ENCODE measurements around the gene MAN2B1. TPM values are rescaled to one million over a fixed set of nuclear protein-coding genes. Genes with fewer than 3 reads are reported as not detected.

Gene MAN2B1
- total RNA-seq, 2 donors from 2014 or later: 33.7 to 35.5 TPM

DNA sequence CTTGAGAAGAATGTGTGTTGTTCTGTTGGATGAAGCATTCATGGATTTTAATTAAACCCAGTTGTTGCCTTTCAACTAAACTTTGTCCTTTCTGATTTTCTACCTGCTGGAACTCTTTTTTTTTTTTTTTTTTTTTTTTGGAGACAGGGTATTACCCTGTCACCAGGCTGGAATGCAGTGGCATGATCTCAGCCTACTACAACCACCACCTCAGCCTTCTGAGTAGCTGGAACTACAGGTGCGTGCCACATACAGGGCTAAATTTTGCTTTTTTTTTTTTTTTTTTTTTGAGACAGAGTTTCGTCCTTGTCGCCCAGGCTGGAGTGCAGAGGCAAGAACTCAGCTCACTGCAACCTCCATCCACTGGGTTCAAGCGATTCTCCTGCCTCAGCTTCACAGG is 48.9 kb downstream of the MAN2B1 start:
- TF ChIP-seq, protein P1, sequence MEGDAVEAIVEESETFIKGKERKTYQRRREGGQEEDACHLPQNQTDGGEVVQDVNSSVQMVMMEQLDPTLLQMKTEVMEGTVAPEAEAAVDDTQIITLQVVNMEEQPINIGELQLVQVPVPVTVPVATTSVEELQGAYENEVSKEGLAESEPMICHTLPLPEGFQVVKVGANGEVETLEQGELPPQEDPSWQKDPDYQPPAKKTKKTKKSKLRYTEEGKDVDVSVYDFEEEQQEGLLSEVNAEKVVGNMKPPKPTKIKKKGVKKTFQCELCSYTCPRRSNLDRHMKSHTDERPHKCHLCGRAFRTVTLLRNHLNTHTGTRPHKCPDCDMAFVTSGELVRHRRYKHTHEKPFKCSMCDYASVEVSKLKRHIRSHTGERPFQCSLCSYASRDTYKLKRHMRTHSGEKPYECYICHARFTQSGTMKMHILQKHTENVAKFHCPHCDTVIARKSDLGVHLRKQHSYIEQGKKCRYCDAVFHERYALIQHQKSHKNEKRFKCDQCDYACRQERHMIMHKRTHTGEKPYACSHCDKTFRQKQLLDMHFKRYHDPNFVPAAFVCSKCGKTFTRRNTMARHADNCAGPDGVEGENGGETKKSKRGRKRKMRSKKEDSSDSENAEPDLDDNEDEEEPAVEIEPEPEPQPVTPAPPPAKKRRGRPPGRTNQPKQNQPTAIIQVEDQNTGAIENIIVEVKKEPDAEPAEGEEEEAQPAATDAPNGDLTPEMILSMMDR (IDR thresholded peaks at IDR 0.05): no peak
- Histone ChIP-seq H3K4me3 (no peak overlapping the region), H3K4me1 (peaks cover 0 to 19% of the 10 kb centered on the region in 2 donors), H3K27ac (no peak overlapping the region), H3K27me3 (no peaks in the 10 kb centered on the region), H3K36me3 (peaks cover 12% of the 10 kb centered on the region), H3K9me3 (no peaks in the 10 kb centered on the region)
- no peak for DNase-seq (ENCODE audit: low spot score)

DNA sequence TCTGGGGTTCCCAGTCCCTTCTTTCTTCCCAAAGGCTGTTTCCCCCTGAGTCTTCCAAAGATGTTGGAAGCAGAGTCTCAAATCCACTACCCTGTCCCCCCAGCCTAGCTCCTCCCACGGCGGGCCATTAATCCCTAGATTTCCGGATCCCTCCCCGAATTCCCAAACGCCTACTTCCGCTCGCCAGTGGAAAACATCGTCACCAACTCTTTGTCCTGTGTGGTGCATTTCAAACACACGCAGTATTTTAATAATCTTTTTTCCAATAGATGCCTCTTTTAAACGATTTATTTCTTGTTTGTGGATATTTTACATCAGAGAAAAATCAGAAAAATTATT is 55.2 kb downstream of the MAN2B1 start:
- Histone ChIP-seq H3K9me3 (no peaks in the 10 kb centered on the region), H3K27ac (peak overlapping the region; percentile 98 to 99), H3K36me3 (peaks cover 13% of the 10 kb centered on the region), H3K4me3 (peak overlapping the region; percentile 95 to 99), H3K27me3 (no peaks in the 10 kb centered on the region), H3K4me1 (peaks cover 0 to 34% of the 10 kb centered on the region in 2 donors)
- DNase-seq (ENCODE audit: low spot score): peak; percentile 86
- TF ChIP-seq, protein P1 (IDR thresholded peaks at IDR 0.05): no peak

DNA sequence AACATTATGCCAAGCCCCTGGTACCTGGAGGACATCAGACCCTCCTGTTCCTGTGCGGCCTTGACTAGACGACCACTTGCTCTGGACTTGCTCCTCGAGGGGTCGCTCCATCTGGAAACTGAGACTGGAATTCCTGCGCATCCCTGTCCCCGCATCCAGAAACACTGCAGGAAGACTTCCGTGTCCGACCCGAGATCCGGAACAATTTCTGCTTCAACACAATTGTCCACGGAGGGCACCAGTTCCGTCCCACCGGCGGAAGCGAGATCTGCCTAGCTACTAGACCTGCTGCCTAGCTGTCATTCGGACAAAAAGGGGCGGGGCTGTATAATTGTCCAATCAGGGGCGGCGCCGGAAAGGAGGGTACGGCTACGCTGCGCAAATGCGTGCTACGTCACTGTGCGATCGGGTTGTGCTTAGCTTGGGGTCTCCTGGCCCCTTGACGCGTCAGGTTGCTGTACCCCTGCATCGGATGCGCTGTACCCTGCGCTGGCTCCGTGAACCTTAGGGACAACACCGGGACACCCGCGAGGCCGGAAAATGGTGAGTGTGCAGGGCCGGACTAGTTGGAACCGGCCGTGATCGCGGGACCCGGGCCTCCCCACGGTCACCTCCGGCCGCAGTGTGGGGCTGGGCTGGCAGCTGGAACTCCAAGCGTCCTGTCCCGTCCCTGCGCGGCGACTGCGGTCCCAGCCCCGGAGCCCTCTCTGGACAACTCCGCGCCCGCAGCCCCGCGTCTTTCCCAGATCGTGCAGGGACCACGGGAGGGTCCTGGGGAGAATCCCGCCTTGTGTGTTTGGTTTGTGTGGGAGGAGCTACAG is 55.8 kb downstream of the MAN2B1 start, which contains the start of the genes ZNF490 and ZNF791:
Gene ZNF490 (minus strand): TSS at position 274 of the 821 bp plus-strand sequence. CDS start 133 bp downstream, at position 141.
Gene ZNF791 (plus strand): TSS at position 381 of the 821 bp plus-strand sequence. CDS start 160 bp downstream, at position 541.
- Histone ChIP-seq H3K4me1 (peaks cover 0 to 34% of the 10 kb centered on the region in 2 donors), H3K36me3 (peaks cover 15% of the 10 kb centered on the region), H3K9me3 (no peaks in the 10 kb centered on the region), H3K4me3 (peak within 1 kb of the TSS; percentile 95 to 99), H3K27ac (peak within 1 kb of the TSS; percentile 98 to 99), H3K27me3 (no peaks in the 10 kb centered on the region)
- TF ChIP-seq, protein P1 (IDR thresholded peaks at IDR 0.05): no peak
- DNase-seq (ENCODE audit: low spot score): peak; percentile 99

DNA sequence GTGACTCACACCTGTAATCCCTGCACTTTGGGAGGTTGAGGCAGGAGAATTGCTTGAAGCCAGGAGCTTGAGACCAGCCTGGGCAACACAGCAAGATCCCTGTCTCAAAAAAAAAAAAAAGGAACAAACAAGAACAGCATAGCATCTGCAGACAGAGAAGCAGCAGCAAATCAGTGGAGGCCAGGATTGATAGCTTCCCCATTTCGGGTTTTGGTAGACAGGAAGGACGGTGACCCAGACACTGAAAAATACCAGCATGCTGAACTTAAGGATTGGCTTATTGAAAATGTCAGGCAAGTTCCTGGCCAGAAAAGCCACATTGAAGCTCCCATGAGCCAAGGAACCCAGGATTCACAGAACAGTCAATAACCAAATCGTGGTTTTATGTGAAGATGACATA is 58.9 kb downstream of the MAN2B1 start:
- TF ChIP-seq, protein P1 (IDR thresholded peaks at IDR 0.05): no peak
- Histone ChIP-seq H3K27me3 (no peaks in the 10 kb centered on the region), H3K9me3 (no peaks in the 10 kb centered on the region), H3K4me1 (peaks cover 0 to 22% of the 10 kb centered on the region in 2 donors), H3K4me3 (no peak overlapping the region), H3K27ac (no peak overlapping the region), H3K36me3 (peaks cover 15% of the 10 kb centered on the region)
- no peak for DNase-seq (ENCODE audit: low spot score)

DNA sequence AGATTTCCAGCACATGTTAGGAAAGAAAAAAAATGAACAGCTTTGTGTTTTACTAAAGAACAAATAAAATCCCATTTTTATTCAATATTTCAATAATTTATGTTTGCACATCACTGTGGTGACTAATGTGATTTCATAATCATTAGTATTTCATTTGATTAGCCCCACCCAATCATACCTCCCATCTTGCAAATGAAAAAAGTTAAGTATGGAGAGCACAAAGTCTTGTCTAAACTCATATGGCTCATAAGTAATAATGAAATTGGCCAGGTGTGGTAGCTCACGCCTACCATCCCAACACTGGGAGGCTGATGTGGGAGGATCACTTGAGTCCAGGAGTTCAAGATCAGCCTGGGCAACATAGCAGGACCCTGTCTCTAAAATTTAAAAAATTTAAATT is 59.7 kb downstream of the MAN2B1 start:
- Histone ChIP-seq H3K27ac (no peak overlapping the region), H3K4me1 (peaks cover 0 to 13% of the 10 kb centered on the region in 2 donors), H3K4me3 (no peak overlapping the region), H3K27me3 (no peaks in the 10 kb centered on the region), H3K36me3 (peaks cover 13% of the 10 kb centered on the region), H3K9me3 (no peaks in the 10 kb centered on the region)
- TF ChIP-seq, protein P1 (IDR thresholded peaks at IDR 0.05): no peak
- DNase-seq (ENCODE audit: low spot score): no peak
